Measurements from ENCODE around the gene ARL10.

The ARL10 gene, protein sequence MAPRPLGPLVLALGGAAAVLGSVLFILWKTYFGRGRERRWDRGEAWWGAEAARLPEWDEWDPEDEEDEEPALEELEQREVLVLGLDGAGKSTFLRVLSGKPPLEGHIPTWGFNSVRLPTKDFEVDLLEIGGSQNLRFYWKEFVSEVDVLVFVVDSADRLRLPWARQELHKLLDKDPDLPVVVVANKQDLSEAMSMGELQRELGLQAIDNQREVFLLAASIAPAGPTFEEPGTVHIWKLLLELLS

DNA sequence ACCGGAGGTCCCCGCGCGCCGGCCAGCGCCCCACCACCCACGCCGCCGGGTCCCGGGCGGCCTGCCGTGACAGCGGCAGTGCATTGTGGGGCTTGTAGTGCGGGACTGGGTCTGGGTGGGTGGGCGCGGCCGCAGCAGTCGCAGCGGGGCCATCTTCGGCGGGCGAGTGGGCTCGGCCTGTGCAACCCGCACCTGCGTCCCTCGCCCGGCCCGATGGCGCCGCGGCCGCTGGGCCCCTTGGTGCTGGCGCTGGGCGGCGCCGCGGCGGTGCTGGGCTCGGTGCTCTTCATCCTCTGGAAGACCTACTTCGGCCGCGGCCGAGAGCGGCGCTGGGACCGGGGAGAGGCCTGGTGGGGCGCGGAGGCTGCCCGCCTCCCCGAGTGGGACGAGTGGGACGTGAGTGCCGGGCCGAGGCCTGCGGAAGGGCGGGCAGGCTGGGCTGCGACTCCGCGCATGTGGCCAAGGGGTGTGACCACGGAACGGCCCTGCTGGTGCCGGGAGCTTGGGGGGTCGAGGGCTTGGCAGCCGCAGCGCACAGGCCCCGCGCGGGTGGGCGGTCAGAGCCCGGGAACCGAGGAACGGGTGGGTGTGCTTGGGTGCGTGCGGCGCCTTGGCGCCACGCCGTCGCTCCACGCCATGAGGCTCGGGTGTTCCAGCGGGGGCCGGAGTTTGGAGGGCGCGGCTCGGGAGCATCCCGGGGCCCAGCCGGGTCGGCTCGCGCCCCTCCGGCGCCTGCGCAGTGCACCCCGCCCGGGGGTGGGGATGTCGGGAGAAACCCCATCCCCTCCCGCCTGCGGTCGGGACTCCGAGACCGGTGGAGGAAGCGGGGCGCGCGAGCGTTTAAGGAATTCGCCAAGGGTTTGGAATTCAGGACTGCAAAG, at the start of gene ARL10:
ARL10 (plus strand) TSS at position 137 of the 881 bp plus-strand sequence; CDS start at position 214, 77 bp downstream.
- DNase-seq: peak; percentile 61

DNA sequence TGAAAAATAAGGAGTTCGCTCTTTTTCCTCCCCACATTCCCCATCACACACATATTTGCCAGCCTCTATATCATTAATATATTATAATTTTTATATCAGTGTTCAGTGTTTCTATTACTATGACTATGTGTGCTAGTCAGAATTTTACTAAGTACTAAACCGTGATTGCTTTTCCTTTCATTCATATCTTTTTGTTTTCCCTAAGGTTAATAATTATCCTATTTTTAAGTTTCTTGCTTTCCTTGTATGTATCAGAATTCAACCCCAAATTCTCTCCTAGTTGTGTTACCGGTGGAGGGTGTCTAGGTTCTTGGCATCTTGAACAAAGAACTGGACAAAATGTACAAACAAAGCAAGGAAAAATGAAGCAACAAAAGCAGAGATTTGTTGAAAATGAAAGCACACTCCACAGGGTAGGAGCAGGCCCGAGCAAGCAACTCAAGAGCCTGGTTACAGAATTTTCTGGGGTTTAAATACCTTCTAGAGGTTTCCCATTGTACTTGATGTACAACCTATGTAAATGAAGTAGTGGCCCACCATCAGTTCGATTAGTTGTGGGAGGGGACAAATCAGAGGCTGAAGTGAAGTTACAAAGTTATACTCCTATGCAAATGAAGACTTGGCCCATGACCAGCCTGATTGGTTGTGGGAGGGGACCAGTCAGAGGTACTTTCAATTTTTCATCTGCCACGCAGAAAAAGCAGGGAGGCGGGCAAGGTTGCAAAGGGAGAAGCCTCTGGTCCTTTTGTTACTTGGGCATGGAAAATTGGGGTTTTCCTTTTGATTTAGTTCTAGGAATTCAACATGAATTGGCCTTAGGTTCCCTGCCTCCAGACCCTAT, 47.5 kb upstream of the ARL10 start:
- no peak for DNase-seq

DNA sequence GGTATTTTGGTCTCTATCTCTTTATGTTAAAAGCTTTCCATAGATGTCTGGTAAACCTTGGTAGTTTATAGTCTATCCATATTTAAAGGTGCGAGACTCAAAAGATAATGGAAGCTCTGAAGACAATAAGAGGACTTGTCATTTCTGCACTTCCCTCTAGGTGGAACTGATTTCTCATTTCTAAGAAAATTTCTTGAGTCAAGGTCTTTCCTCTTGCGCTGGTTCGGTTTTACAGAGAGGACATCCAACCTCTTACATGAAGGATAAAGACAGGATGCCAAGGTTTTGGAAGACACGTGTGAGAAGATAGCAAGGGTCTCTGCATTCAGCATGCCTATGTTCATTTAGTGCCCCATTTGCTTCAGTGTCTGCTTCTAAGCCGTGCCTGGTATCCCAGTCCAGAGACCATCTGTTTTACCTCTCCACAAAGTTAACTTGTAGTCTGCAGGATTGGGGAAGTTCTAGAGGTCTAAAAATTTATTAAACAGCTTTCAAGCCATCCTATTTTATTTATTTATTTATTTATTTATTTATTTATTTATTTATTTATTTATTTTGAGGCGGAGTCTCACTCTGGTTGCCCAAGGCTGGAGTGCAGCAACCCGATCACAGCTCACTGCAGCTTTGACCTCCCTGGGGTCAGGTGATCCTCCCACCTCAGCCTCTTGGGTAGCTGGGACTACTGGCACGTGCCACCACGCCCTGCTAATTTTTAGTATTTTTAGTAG, 45.3 kb upstream of the ARL10 start:
- no peak for DNase-seq

DNA sequence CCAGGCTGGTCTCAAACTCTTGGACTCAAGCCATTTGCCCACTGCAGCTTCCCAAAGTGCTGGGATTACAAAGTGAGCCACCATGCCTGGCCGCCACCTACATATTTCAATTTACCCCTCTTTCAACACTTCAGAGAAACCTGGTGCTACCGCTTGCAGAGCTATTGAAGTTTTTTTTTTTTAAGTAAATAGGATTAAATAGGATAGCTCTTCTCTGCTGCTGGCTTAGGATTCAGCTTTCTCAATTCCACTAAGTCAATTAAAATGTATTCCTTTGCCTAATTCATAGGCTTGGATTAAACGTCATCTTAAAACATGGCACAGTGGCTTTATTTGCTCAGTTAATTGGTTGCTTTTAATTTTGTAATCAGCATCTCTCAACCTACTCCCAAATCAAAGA, 44.7 kb upstream of the ARL10 start:
- DNase-seq: no peak

DNA sequence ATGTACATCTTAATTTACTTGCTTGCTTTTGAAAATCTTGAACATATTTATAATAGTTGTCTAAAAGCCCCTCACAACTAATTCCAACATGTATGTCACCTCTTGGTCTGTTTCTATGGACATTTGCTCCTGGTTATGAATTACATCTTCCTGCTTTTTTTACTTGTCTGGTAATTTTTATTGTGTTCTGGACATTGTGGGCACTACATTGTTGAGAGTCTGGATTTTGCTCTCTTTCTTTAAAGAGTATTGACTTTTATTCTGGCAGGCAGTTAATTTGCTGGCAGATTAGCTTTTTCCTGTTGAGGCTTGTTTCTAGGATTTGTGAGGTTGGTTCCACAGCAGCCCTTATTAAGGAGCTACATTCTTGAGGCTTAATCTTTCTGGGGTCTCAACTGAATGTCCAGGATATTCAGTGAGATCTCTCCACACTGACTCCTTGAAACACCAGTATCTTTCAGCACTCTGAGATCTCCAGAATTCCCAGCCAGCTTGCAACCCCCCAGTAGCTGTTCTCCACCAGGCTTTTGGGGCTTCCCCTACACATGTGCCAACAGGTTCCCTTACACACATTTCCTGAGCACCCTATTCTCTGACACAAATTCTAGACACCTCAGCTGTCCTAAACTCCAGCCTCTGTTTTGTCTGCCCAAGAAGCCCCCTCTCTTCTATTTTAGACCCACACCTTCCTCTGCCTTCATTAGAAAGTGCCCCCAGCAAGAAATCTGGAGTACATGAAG, 31.1 kb upstream of the ARL10 start:
- DNase-seq: no peak

DNA sequence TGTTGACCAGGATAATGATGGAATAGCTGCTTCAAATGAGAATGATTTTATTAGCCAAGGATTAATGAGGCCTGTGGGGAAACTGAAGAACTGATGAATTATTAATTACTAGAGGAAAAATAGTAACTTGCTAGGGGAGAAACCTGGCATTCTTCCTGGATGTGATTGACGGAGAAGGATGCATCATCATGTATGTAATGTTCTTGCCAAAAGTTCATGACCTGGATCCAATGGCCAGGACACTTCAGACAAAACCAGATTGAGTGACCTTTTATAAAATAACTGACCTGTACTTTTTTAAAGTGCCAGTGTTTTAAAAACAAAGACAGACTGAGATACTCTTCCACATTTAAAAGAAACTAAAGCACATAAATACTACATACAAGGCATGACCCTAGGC, 27.4 kb upstream of the ARL10 start:
- no peak for DNase-seq

DNA sequence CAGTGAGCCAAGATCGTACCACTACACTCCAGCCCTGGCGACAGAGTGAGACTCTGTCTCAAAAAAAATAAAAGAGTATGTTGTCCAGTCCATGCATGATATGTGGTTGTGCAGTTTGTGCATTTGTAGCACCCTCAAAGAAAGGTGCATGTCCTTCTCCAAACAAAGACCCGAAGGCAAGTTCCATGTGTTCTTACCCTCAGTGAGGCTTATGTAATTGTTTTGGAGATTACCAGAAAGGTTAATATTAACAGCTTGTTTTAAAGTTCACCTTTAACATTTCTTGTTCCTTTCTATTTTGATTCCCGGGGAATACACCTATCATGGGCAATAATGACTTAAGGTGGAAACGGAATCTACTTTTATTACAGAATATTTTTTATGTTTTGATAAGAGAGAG, 26.0 kb upstream of the ARL10 start:
- no peak for DNase-seq

DNA sequence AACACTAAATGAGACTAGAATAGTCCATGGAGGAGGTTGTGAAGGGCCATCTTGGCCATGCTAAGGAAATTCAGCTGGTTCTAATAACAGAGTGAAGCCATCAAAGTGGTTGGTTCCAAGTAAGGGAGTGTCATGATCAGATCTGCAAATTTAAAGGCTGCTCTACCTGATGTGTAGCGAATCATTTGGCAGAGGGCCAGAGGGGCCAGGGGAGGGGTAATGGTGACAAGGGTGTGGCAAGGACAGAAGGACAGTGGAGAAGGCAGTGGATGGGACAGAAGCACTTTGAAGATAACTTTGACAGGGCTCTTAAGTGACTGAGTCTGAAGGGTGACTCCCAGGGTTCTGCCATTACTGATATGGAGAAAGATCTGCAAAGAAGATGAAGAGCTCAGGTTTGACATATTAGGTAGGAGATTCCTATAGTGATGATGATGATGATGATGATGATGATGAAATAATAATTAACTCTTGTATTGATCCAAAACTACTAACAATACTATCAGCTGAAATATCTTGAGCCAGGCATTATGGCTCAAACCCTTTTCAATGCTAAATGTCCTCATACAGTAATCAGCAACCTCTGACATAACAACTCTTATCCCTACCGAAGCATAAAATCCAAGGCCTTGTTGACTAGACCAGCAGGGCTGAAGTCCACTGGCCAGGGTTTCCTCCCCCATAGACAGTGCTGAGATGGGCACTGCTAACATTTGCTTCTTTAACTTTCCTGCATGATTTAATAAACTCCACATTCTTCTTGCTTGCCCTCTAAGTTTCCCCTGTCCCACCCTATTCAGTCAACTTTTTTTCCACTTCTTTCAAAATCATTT, 23.7 kb upstream of the ARL10 start:
- DNase-seq: no peak

DNA sequence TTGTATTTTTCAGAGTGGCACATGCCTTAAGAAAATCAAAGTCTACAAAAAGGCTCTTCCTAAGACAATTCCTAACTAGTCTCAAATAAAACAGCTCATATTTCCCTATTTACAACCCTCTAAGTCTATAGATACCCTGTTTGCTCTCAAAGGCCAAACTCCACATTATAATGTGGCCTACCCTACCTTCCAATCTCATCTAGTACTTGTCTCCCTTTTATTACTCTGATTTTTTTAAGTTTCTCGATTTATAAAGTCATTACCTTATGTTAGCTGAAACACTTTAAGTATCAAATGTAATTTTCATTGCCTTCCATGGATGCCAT, 23.2 kb upstream of the ARL10 start:
- DNase-seq: no peak

DNA sequence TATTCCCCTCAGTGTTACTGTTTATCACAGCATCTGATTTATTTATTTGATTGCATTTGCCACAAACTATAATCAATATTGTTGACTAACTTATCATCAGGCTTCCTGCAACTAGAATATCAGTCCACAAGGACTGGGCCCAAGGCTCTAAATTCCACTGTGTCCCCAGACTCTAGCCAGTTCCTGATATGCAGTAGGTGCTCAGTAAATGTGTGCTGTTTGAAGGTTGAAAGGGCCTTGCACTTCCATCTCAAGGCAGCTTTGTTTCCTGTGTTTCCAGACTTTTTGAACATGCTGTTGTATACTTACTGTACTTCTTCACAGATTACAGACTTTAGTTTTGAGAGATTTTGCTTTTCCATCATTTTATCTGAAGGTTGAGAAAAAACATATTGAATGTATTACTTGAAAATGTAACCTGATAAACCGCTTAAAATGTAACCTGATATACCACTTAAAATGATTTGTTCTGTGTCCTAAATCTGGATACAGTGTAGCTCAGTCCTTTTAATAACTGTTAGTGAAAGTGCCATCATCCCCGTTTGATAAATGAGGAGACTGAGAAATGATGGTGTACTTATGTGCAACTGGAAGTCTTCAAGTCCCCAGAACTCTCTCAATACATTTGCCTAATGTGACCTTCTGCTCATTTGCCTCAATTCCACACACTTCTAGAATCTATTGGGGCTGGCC, 22.4 kb upstream of the ARL10 start:
- DNase-seq: no peak

DNA sequence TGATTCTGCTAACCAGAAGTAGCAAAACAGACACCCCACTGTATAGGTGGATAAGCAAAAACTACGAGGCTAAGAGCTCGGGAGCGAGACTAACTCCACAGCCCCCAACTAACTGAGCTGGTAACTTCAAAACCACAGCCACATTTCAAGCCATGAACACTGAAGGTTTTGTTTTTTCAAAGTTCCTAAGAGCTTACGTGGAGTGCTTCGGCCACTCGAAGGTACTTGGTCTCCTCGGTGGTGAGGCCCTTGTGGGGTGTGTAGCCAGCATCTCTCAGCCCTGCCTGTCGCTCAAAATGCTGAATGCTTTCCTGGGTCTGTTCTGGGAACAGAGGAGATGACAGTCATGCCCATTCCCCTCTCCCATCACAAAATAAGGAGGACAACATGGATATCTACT, 14.9 kb upstream of the ARL10 start:
- DNase-seq: no peak

DNA sequence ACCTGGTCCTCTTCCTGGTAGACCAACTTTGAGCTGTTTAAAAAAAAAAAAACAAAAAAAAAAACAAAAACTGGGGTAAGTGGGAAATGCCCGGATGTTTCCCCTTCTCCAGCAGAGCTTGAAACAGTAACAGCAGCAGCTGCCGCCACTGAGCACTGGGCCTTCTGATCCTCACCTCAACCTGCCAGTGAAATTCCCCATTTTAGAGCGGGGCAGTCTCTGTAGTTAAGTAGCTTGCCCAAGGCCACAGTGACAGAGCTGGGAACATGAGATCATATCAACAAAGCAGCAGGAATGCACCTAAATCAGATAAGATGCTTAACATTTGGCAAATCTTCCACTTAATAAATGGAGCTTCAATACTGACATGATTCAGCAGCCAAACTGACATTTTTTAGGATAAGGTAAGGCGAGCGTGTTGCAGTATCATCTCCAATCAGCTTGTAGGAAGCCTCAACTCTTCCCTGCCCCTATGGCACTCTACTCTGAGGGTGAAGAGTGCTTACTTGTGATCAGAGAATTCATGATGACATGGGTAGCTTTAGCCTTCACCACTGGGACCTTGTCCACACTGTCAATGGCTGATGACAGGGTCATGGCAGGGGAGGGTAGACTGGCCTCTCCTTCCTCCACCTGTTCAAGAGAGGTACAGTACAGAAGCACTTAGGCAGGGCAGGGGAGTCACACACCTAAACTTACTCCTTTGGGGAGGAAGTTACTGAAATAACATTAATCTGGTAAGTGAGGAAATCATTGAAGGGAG, 13.0 kb upstream of the ARL10 start:
- DNase-seq: no peak

DNA sequence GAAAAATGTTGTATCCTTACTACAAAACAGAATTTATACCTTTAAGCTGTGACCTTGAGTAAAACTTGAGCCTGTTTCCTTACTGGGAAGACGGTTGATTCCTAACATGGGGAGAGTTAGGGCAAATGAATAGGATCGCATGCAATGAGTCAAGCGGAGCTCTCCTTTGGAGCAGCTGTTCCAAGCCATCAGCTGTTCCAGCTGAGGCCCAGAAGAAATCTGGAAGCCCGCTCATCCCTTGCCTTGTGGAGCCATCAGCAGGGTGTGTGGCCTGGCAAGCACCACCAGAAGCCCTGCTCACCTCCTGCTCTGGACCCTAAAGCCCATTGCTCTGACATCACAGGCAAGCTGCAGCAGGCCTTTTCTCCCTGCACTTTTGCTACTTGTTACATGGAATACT, 11.8 kb upstream of the ARL10 start:
- DNase-seq: no peak

DNA sequence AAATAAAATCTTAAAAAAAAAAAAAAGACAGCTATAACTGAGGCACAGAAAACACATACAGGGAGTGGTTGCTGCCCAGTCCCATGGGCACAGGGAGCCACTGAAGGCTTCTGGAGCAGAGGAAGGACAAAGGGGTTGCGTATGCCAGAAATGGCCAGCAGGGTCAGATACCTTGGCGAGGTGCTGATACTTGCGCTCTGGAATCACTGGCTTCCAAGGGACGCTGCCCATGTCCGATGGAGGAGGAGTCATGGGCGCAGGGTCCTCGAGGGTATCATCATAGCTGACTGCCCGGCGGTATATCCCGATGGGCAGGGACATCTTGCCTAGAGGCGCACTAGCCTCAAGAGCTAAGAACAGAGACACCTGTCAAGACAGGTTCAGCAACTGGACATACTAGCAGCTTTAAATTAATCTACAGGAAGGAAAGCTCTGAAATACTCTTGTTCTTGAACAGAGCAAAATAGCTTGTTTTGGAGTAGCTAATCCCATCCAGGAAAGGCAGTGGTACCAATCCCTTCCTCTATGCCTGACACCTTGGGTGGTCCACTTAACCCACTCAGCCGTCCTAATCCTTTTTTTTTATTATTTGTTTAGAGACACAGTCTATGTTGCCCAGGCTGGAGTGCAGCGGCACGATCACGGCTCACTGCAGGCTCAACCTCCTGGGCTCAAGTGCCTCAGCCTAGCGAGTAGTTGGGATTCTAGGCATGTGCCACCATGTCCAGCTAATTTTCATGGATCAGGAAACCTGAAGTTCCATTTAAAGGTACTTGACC, 9.7 kb upstream of the ARL10 start:
- no peak for DNase-seq

DNA sequence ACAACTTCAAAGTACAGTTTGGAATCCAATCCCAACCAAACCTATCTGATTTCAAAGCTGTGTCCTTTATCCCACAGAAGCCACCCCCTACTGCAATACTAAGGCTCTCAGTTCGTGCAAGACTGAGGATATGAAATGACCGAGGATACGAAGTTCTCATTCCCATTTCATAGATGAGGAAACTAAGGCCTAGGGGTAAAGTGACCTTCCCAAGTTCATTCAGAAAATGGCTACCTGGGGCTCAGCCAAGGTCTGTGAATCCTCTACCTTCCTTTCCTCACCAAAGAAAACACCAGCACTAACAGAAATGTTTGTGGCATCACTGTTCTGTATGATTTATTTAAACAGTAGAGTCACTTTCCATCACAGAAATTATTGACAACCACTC, 9.1 kb upstream of the ARL10 start:
- no peak for DNase-seq

DNA sequence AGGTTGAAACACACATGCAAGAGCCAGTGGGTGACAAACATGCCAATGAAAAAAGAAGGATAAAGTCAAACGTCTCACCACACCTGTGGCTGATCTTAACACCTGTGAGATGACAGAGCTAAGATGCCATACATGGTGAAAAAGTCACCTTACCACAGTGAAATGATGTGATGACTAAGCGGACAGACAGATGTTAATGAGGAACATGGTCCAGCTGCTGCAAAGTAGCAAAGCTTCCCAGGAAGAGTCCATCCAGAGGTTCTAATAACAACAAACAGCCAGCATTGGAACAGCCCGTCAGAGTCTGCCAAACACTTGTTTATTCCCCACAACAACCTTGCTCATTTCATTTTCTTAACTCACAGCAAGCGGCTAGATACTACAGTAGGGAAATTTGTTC, 5.6 kb upstream of the ARL10 start:
- no peak for DNase-seq

DNA sequence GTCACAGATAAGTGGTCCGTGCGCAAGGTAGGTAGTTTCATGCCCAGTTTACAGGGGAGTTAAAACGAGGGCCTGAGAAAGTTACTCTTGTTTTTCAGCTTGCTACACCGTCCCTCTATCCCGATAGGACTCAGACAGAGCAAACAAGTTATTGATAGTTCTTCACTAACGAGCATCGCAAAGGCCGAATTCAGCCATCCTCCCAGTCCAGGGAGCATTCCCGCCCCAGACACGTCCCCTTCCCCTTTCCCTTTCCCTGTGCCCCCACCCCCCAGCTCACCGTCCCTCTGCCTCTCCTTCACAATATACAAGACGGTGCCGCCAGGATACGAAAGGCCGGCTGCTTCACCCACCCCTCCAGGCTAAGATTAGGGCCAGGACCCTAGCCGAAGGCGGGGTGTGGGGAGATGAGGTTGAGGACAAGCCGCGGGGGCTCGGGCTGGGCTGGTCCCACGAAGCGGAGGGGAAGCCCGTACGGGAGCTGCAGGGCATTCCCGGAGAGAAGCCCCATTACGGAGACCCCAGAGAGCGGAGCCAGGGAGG, 4.3 kb upstream of the ARL10 start:
- peak; percentile 44 for DNase-seq

DNA sequence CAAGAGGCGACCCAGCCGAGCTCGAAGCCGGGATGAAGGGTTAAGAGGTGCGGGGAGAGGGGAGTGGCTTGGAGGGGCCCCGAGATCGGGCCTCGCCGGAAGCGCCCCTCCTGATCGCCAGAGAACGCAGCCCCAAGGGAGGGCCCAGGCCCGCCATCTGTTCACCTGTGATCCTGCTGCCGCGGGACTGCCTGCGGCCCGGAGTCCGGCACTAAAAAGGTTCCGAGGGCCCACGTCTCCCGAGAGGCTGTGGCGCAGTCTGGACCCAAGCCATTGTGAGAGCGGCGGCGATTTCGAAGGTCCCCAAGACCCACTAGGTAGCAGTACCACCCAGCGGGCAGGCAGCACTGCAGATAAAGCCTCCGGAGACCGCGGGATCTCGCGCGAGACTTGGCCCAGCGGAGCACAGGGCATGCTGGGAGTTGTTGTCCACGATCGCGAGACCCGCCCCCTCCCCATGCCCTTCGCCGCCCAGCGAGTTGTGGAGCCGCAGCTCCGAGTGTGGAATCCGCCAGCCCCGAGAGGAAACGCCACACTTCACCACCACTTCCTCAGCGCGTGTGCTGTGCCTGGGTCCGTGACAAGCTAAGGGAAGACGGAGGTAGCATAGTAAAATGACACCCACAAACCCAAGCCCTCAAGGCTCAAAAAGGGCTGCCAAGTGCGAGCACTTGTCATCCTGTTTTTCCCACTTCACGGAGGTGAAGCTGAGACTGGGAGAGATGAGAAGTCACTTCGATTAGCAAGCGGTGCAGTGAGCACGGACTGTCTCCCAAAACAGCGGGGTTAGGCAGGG, 3.7 kb upstream of the ARL10 start, which contains the start of gene KIAA1191:
KIAA1191 (minus strand) TSS at position 328 of the 796 bp plus-strand sequence. CDS start 2,256 bp downstream, outside the sequence.
- peak; percentile 90 for DNase-seq
